Measurements from ENCODE around the gene KNG1.
"Not testable (repeated sequence)": the region's sequence is repeated elsewhere in the genome, so short reads cannot be mapped to it uniquely, and the experiment has no call there.

- not testable (repeated sequence) for TF ChIP-seq CTCF, POLR2A (IDR thresholded peaks at IDR 0.05)
These were observed 26.9 kb upstream of the KNG1 start for GRCh38 chr3:186690304-186690703.
